Left ventricle myocardium inferior (tissue), 1 donor: Measurements from ENCODE around the gene SLC27A5. TPM values are rescaled to one million over a fixed set of nuclear protein-coding genes. Genes with fewer than 3 reads are reported as not detected.

Experiments used
- DNase-seq: peaks from one replicate; pipeline ENCODE4 v3.0.0-alpha.2; 2020
- H3K27ac ChIP-seq: fragments of 200-600 bp; replicated peaks from 2 replicates; pipeline ENCODE4 v1.8.0; 2021
- H3K27me3 ChIP-seq: fragments of 200-600 bp; 2 replicates; pipeline ENCODE4 v1.8.0; 2021; ENCODE audit warnings: low read depth
- H3K36me3 ChIP-seq: fragments of 200-600 bp; 2 replicates; pipeline ENCODE4 v1.8.0; 2021
- H3K4me1 ChIP-seq: fragments of 200-600 bp; 2 replicates; pipeline ENCODE4 v1.8.0; 2021
- H3K4me3 ChIP-seq: fragments of 200-600 bp; 2 replicates; pipeline ENCODE4 v1.8.0; 2021; ENCODE audit warnings: mild to moderate bottlenecking, moderate library complexity
- H3K9me3 ChIP-seq: fragments of 200-600 bp; replicated peaks from 2 replicates; pipeline ENCODE4 v1.8.0; 2021
- CTCF ChIP-seq: fragments of 200-600 bp; IDR thresholded peaks from 2 replicates; pipeline ENCODE4 v1.8.0; 2021; ENCODE audit warnings: antibody characterized with exemption, mild to moderate bottlenecking, borderline replicate concordance
- intact Hi-C: fragments of 100-400 bp; cut with micrococcal nuclease; formaldehyde crosslinking; loops from one replicate; pipeline ENCODE4 v1.11.0; 2022
- total RNA-seq: library from RNA; stranded (reverse); fragmentation: NEBNext Ultra II Directional; extraction: Animal tissue kit (Norgen Biotek cat#: 25700); gene quantifications from one replicate; pipeline ENCODE4 v1.2.1, GENCODE V29; 2021
- donor health status: DM: no; HTN: yes; CAD: no; lungs with severe emphysema.

The SLC27A5 gene
- total RNA-seq, 1 donor from 2014 or later = 4.1 TPM

GRCh38 chr19:58558623-58559274 is 47.0 kb upstream of the SLC27A5 start:
- H3K9me3 ChIP-seq = no peaks in the 10 kb centered on the region
- peak overlapping the region; percentile 87 for H3K4me3 ChIP-seq
- H3K36me3 ChIP-seq = peaks cover 19% of the 10 kb centered on the region
- no peak for TF ChIP-seq CTCF
- H3K27ac ChIP-seq = peak overlapping the region; percentile 100
- peaks cover 88% of the 10 kb centered on the region for H3K4me1 ChIP-seq
- no peaks in the 10 kb centered on the region for H3K27me3 ChIP-seq
- DNase-seq = peak; percentile 99
- intact Hi-C loops = no loop called here

GRCh38 chr19:58558066-58558622 is 46.4 kb upstream of the SLC27A5 start, which contains the start of gene UBE2M:
Gene UBE2M, minus strand, starts transcription at chr19:58558611. Its CDS starts 230 bp downstream, at chr19:58558381.
- peaks cover 88% of the 10 kb centered on the region for H3K4me1 ChIP-seq

GRCh38 chr19:58557221-58558065 is 45.7 kb upstream of the SLC27A5 start:
- intact Hi-C loops = no loop called here
- TF ChIP-seq CTCF = no peak
- peaks cover 88% of the 10 kb centered on the region for H3K4me1 ChIP-seq

More at GRCh38 chr19:58558066-58558622, 46.4 kb upstream of the SLC27A5 start, which contains the start of gene UBE2M:
- Histone ChIP-seq H3K27me3 (no peaks in the 10 kb centered on the region), H3K27ac (peak within 1 kb of the TSS; percentile 100), H3K4me3 (peak within 1 kb of the TSS; percentile 87), H3K9me3 (no peaks in the 10 kb centered on the region), H3K36me3 (peaks cover 25% of the 10 kb centered on the region)
- DNase-seq = peak; percentile 58
- intact Hi-C loops = no loop called here
- no peak for TF ChIP-seq CTCF

GRCh38 chr19:58556622-58557220 is 44.9 kb upstream of the SLC27A5 start:
- DNase-seq = no peak
- Histone ChIP-seq H3K36me3 (peaks cover 40% of the 10 kb centered on the region), H3K27ac (peak overlapping the region; percentile 100), H3K9me3 (no peaks in the 10 kb centered on the region), H3K4me3 (peak overlapping the region; percentile 87), H3K27me3 (no peaks in the 10 kb centered on the region), H3K4me1 (peaks cover 82% of the 10 kb centered on the region)
- TF ChIP-seq CTCF = no peak
- intact Hi-C loops = no loop called here

More at GRCh38 chr19:58557221-58558065, 45.7 kb upstream of the SLC27A5 start:
- peak; percentile 13 for DNase-seq
- peak overlapping the region; percentile 87 for H3K4me3 ChIP-seq
- H3K27me3 ChIP-seq = no peaks in the 10 kb centered on the region
- peaks cover 32% of the 10 kb centered on the region for H3K36me3 ChIP-seq
- H3K9me3 ChIP-seq = no peaks in the 10 kb centered on the region
- H3K27ac ChIP-seq = peak overlapping the region; percentile 100
